H9 (cell line): ENCODE measurements around the gene TNFRSF1B. TPM values are rescaled to one million over a fixed set of nuclear protein-coding genes. Genes with fewer than 3 reads are reported as not detected.

Source experiments
- DNase-seq: peaks from one replicate; pipeline ENCODE4 v3.0.0-alpha.2; 2017
- H2AFZ ChIP-seq: one replicate; pipeline ENCODE4 v1.6.1; 2013; ENCODE audit warnings: mild to moderate bottlenecking, low read length, control low read depth, moderate library complexity
- H2AK5ac ChIP-seq: 2 replicates; pipeline ENCODE4 v1.6.1; 2013; ENCODE audit warnings: low read length, control low read depth, mixed read lengths; ENCODE audit not compliant: insufficient read length
- H2BK120ac ChIP-seq: one replicate; pipeline ENCODE4 v1.6.1; 2013; ENCODE audit warnings: low read depth, mild to moderate bottlenecking, low read length, control low read depth, inconsistent platforms; ENCODE audit not compliant: poor library complexity, severe bottlenecking
- H2BK12ac ChIP-seq: 2 replicates; pipeline ENCODE4 v1.6.1; 2013; ENCODE audit warnings: low read length, control low read depth, mixed read lengths, low read depth; ENCODE audit not compliant: insufficient read length
- H2BK15ac ChIP-seq: 2 replicates; pipeline ENCODE4 v1.6.1; 2013; ENCODE audit warnings: low read depth, low read length, control low read depth
- H2BK20ac ChIP-seq: one replicate; pipeline ENCODE4 v1.6.1; 2013; ENCODE audit warnings: low read depth, mild to moderate bottlenecking, low read length, control low read depth, inconsistent platforms; ENCODE audit not compliant: poor library complexity, severe bottlenecking
- H2BK5ac ChIP-seq: 2 replicates; pipeline ENCODE4 v1.6.1; 2013; ENCODE audit warnings: low read length, control low read depth, mixed read lengths; ENCODE audit not compliant: insufficient read length
- H3K14ac ChIP-seq: 2 replicates; pipeline ENCODE4 v1.6.1; 2013; ENCODE audit warnings: low read length, control low read depth; ENCODE audit not compliant: insufficient read depth
- H3K18ac ChIP-seq: 2 replicates; pipeline ENCODE4 v1.6.1; 2013; ENCODE audit warnings: low read depth, mild to moderate bottlenecking, mixed read lengths, low read length, control low read depth; ENCODE audit not compliant: insufficient read length
- H3K23ac ChIP-seq: 2 replicates; pipeline ENCODE4 v1.6.1; 2013; ENCODE audit warnings: low read length, control low read depth, mixed read lengths, low read depth; ENCODE audit not compliant: insufficient read length
- H3K23me2 ChIP-seq: 2 replicates; pipeline ENCODE4 v1.6.1; 2013; ENCODE audit warnings: low read depth, mild to moderate bottlenecking, mixed read lengths, low read length, control low read depth; ENCODE audit not compliant: insufficient read length, poor library complexity, severe bottlenecking
- H3K27ac ChIP-seq: 2 replicates; pipeline ENCODE4 v1.5.1; 2013; ENCODE audit warnings: low read length, control low read depth, mixed read lengths, low read depth; ENCODE audit not compliant: insufficient read length
- H3K27me3 ChIP-seq: 2 replicates; pipeline ENCODE4 v1.6.1; 2013; ENCODE audit warnings: low read length, control low read depth, inconsistent platforms; ENCODE audit not compliant: insufficient read depth
- H3K4ac ChIP-seq: 2 replicates; pipeline ENCODE4 v1.6.1; 2013; ENCODE audit warnings: low read depth, mild to moderate bottlenecking, control low read depth, inconsistent platforms, low read length, moderate library complexity
- H3K4me1 ChIP-seq: 2 replicates; pipeline ENCODE4 v1.6.1; 2013; ENCODE audit warnings: low read length, control low read depth, inconsistent platforms; ENCODE audit not compliant: insufficient read depth
- H3K4me2 ChIP-seq: 2 replicates; pipeline ENCODE4 v1.6.1; 2013; ENCODE audit warnings: low read length, control low read depth, mixed read lengths; ENCODE audit not compliant: insufficient read length, insufficient read depth
- H3K56ac ChIP-seq: 2 replicates; pipeline ENCODE4 v1.6.1; 2013; ENCODE audit warnings: low read depth, mild to moderate bottlenecking, mixed read lengths, low read length, control low read depth; ENCODE audit not compliant: insufficient read length
- H3K79me1 ChIP-seq: 2 replicates; pipeline ENCODE4 v1.6.1; 2013; ENCODE audit warnings: low read depth, mild to moderate bottlenecking, moderate library complexity, low read length, control low read depth, inconsistent platforms; ENCODE audit not compliant: insufficient read depth, poor library complexity, severe bottlenecking
- H3K79me2 ChIP-seq: 2 replicates; pipeline ENCODE4 v1.6.1; 2013; ENCODE audit warnings: low read length, control low read depth, inconsistent platforms; ENCODE audit not compliant: insufficient read depth
- H3K9ac ChIP-seq: 2 replicates; pipeline ENCODE4 v1.6.1; 2013; ENCODE audit warnings: low read length, control low read depth, mixed read lengths; ENCODE audit not compliant: insufficient read length; ENCODE audit errors: extremely low read depth
- H3K9me3 ChIP-seq: one replicate; pipeline ENCODE4 v1.6.1; 2013; ENCODE audit warnings: low read depth, low read length, inconsistent platforms; ENCODE audit not compliant: control insufficient read depth
- H3T11ph ChIP-seq: one replicate; pipeline ENCODE4 v1.6.1; 2013; ENCODE audit warnings: mild to moderate bottlenecking, low read length, control low read depth, inconsistent platforms
- H4K20me1 ChIP-seq: one replicate; pipeline ENCODE4 v1.6.1; 2013; ENCODE audit not compliant: control insufficient read depth, insufficient read length, insufficient read depth
- H4K5ac ChIP-seq: 2 replicates; pipeline ENCODE4 v1.6.1; 2013; ENCODE audit warnings: low read depth, mild to moderate bottlenecking, mixed read lengths, low read length, control low read depth; ENCODE audit not compliant: insufficient read length
- H4K8ac ChIP-seq: replicated peaks from 2 replicates; pipeline ENCODE4 v1.6.1; 2013; ENCODE audit warnings: low read length, control low read depth, mixed read lengths, low read depth; ENCODE audit not compliant: insufficient read length
- H4K91ac ChIP-seq: 2 replicates; pipeline ENCODE4 v1.6.1; 2013; ENCODE audit warnings: low read depth, mild to moderate bottlenecking, moderate library complexity, mixed read lengths, low read length, control low read depth; ENCODE audit not compliant: insufficient read length
- H3K27ac Mint-ChIP-seq, 3 experiments: 2 replicates in 2 of 3; 3 replicates in 1 of 3; pipeline ENCODE4 v1.8.0; 2020 to 2021; ENCODE audit warnings: mixed read lengths in 3 of 3, mild to moderate bottlenecking in 1 of 3, moderate library complexity in 1 of 3
- H3K27me3 Mint-ChIP-seq: 2 replicates; pipeline ENCODE4 v1.8.0; 2021; ENCODE audit warnings: low read depth, mild to moderate bottlenecking, moderate library complexity, mixed read lengths
- H3K36me3 Mint-ChIP-seq, 3 experiments: 2 replicates in 2 of 3; 3 replicates in 1 of 3; pipeline ENCODE4 v1.8.0; 2020 to 2021; ENCODE audit warnings: low read depth in 3 of 3, mixed read lengths in 3 of 3; ENCODE audit not compliant: insufficient read depth in 1 of 3
- H3K4me1 Mint-ChIP-seq, 2 experiments: 2 replicates each; pipeline ENCODE4 v1.8.0; 2020; ENCODE audit warnings: mixed read lengths in 2 of 2
- H3K4me3 Mint-ChIP-seq, 2 experiments: 2 replicates in 1 of 2; 3 replicates in 1 of 2; pipeline ENCODE4 v1.8.0; 2020 to 2021; ENCODE audit warnings: mild to moderate bottlenecking in 2 of 2, mixed read lengths in 2 of 2, moderate library complexity in 1 of 2
- H3K9me3 Mint-ChIP-seq, 2 experiments: 2 replicates in 1 of 2; 3 replicates in 1 of 2; pipeline ENCODE4 v1.8.0; 2020; ENCODE audit warnings: mild to moderate bottlenecking in 2 of 2, mixed read lengths in 2 of 2, moderate library complexity in 1 of 2
- CTCF ChIP-seq: fragments of 200-600 bp; sonication (generic); conservative IDR thresholded peaks from 3 replicates; pipeline ENCODE4 v1.8.0; 2021; ENCODE audit warnings: antibody characterized with exemption, mild to moderate bottlenecking
- WGBS: extraction: QIAGEN DNeasy Blood & Tissue Kit; methylation state at CpG from one replicate; pipeline ENCODE4 v1.1.7; 2013; ENCODE audit warnings: missing lambda C conversion rate, low lambda C conversion rate, mixed read lengths; ENCODE audit not compliant: insufficient read length; ENCODE audit errors: extremely low coverage; 5-methylcytosine and 5-hydroxymethylcytosine counted together
- total RNA-seq: library from RNA; stranded (reverse); gene quantifications from 2 replicates; pipeline ENCODE4 v1.2.1, GENCODE V29; 2021

TNFRSF1B gene
- total RNA-seq, 1 experiment from 2014 or later: 0.57 TPM

- Histone ChIP-seq H4K5ac (no peak overlapping the region), H4K20me1 (no peaks in the 10 kb centered on the region), H3K18ac (no peak overlapping the region), H2BK5ac (no peak overlapping the region), H4K91ac (no peak overlapping the region), H2BK12ac (no peak overlapping the region), H3K23me2 (no peaks in the 10 kb centered on the region), H2AFZ (no peak overlapping the region), H2AK5ac (no peak overlapping the region), H3K9me3 (no peaks in the 10 kb centered on the region), H3T11ph (no peak overlapping the region), H2BK15ac (no peak overlapping the region), H3K27me3 (no peaks in the 10 kb centered on the region), H3K4me1 (no peaks in the 10 kb centered on the region), H3K79me1 (no peaks in the 10 kb centered on the region), H2BK120ac (no peak overlapping the region), H3K14ac (no peak overlapping the region; the same call in 1 of the 2 replicates), H3K23ac (no peak overlapping the region), H3K79me2 (no peaks in the 10 kb centered on the region), H3K56ac (no peak overlapping the region), H3K4me2 (no peak overlapping the region), H3K9ac (no peak overlapping the region), H3K4ac (no peak overlapping the region), H3K27ac (no peak overlapping the region), H4K8ac (no peak overlapping the region), H2BK20ac (no peak overlapping the region)
- no peak for TF ChIP-seq CTCF
- DNase-seq: no peak
- no peaks in the 10 kb centered on the region for H3K36me3 Mint-ChIP-seq
- WGBS: no CpG with 5 or more reads among the region's 15 CpGs
- no peaks in the 10 kb centered on the region; the same call in 1 of the 2 replicates for H3K27me3 Mint-ChIP-seq
- no peaks in the 10 kb centered on the region for H3K4me1 Mint-ChIP-seq
- no peaks in the 10 kb centered on the region for H3K9me3 Mint-ChIP-seq
- no peak overlapping the region; a peak in 1 of 7 replicates for H3K27ac Mint-ChIP-seq
- H3K4me3 Mint-ChIP-seq: no peak overlapping the region
Observed at GRCh38 chr1:12128120-12128519, 38.7 kb upstream of the TNFRSF1B start.
